Thoracic aorta endothelial cell (primary cell): ENCODE data around the gene BEX2. TPM values are rescaled to one million over a fixed set of nuclear protein-coding genes. Genes with fewer than 3 reads are reported as not detected.

Experiments
- small RNA-seq: library from RNA; depleted of rRNA; stranded (forward); fragments of <200 nt; gene quantifications from one replicate; pipeline ENCODE3, GENCODE V24; 2012
- total RNA-seq: library from RNA; depleted of rRNA; stranded (reverse); fragments of >200 nt; gene quantifications from 2 replicates; pipeline ENCODE4 v1.2.3, GENCODE V29; 2012

The BEX2 gene
- total RNA-seq, result 0.27 and 0.29 TPM in 2 replicates

DNA sequence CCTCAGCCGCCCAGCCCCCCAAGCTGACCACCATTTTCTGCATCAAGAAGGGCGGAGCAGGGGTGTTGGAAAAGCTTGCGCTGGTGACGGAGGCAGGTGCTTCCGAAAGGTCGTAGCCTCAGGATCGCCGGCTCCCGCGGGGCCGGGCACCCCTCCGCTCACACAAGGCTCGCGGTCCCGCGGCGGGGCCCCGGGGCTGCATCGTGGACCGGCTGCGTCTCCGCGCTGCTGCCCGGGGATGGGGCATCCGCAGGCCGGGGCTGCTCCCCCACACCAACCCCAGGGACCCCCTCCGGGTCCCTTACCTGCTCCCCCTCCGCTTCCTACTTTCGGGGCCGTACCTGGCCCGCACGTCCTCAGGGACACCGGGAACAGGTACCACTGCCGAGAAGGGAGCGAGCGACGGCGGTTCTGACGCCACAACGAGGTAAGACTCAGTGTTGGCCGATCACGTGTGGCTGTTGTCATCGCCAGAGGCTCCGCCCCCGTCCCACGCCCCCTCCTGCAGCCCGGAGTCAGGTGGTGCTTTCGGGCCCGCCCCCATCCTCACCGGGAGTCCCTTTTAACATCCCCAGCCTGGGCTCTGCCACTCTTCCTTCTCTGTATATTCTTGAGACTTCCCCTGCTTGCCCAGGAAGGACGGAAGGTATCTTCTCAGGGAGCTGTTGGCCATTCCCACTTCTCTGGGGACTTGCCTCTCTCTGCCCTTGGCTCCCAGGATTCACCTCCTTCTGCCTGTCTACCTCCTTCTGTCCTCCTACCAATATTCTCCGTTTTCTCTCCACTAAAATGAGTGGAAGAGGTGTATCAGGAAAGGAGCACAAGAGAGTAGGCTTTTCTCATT, at the start of gene BEX2:
Gene BEX2 (minus strand): TSS at position 436 of the 844 bp plus-strand sequence. CDS start 1,014 bp downstream, outside the sequence.

DNA sequence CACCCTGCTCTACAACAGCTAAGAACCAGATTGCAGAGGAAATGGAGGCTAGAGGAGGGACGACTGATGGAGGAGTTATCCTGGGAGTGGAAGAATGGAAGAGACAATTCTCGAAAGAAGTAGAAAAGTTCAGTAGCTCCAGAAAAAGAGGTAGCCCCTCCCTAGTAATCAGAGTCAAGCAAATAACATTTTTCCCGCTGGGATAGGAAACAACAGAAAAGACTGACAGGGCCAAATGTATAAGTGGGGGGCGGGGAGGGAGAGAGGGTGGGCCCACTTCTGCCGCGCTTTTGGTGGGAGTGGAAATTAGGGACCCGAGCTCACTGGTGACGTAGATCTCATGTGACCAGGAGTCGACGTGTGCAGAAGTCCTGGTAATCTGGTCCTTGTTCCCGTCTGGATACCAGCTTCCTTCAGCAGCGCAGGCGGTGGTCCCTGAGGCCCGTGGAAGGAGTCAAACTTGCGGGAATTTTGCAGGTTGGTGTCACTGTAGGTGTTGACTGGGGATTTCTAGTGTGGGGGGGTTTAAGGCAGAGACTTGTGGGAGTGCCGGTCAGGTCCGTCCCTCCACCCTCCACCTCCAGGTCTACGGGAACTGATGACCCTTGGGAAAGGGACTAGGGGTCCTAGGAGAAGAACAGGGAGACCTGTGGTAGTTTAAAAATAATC, 45.5 kb upstream of the BEX2 start, which contains the start of gene TCEAL9:
Gene TCEAL9 (plus strand): TSS at position 377 of the 669 bp plus-strand sequence. CDS start 1,179 bp downstream, outside the sequence.

GRCh38 chrX:103329991-103330390, 19.2 kb upstream of the BEX2 start, which contains the start of gene TCEAL7:
TCEAL7 (plus strand) TSS chrX:103330239; CDS start chrX:103331404, 1,165 bp downstream.

GRCh38 chrX:103276581-103277002, 34.2 kb downstream of the BEX2 start, which contains the start of gene TCEAL5:
TCEAL5 (minus strand) TSS chrX:103276750; CDS start chrX:103274563, 2,187 bp downstream.

Small RNAs within 50 kb of the gene (small RNA-seq; reads per million reads assigned to genes)
- gene Z92846.1, result not detected

Other genes starting within 250 kb of the BEX2 start
- 0.27 and 0.57 TPM in 2 replicates for gene BEX1, start 246.8 kb downstream of the BEX2 start, total RNA-seq
- gene NXF3, start 217.8 kb downstream of the BEX2 start, total RNA-seq, result not detected in 2 replicates
- 19.3 and 24.3 TPM in 2 replicates for gene BEX4, start 95.9 kb downstream of the BEX2 start, total RNA-seq
- 90.4 and 92.2 TPM in 2 replicates for gene TCEAL8, start 55.8 kb downstream of the BEX2 start, total RNA-seq
- not detected in 2 replicates for gene TCEAL5, start 34.2 kb downstream of the BEX2 start, total RNA-seq
- gene TCEAL7, start 19.2 kb upstream of the BEX2 start, total RNA-seq, result 3.1 and 5.0 TPM in 2 replicates
- gene TCEAL9, start 45.5 kb upstream of the BEX2 start, total RNA-seq, result 121 and 133 TPM in 2 replicates
- gene BEX3, start 65.5 kb upstream of the BEX2 start, total RNA-seq, result 157 and 193 TPM in 2 replicates
- 0.14 and 0.27 TPM in 2 replicates for gene RAB40A, start 208.5 kb upstream of the BEX2 start, total RNA-seq